Activated CD8-positive, alpha-beta memory T cell treated with anti-CD3 and anti-CD28 coated beads for 24 hours (primary cell): ENCODE results near the gene HLA-F.

Experiments used
- DNase-seq: peaks from one replicate; pipeline ENCODE4 v3.0.0-alpha.2; 2020

The HLA-F gene

GRCh38 chr6:29723262-29723665 lies at the start of gene HLA-F:
HLA-F (plus strand) TSS chr6:29723434; CDS start chr6:29723464, 30 bp downstream.
- DNase-seq = peak; percentile 91

- DNase-seq = no peak
Observed at GRCh38 chr6:29674008-29674407, 49.2 kb upstream of the HLA-F start.

- DNase-seq = no peak
Observed at GRCh38 chr6:29675561-29675960, 47.7 kb upstream of the HLA-F start.

GRCh38 chr6:29676981-29677601 lies 46.1 kb upstream of the HLA-F start:
- no peak for DNase-seq

GRCh38 chr6:29678114-29678513 lies 45.1 kb upstream of the HLA-F start:
- DNase-seq = no peak

GRCh38 chr6:29679962-29680361 lies 43.3 kb upstream of the HLA-F start:
- DNase-seq = no peak

GRCh38 chr6:29680416-29680815 lies 42.8 kb upstream of the HLA-F start:
- DNase-seq = no peak

- DNase-seq = no peak
Observed at GRCh38 chr6:29680904-29681303, 42.3 kb upstream of the HLA-F start, which contains the start of gene ZFP57. ZFP57 (minus strand) TSS chr6:29681152; CDS start chr6:29677003, 4,149 bp downstream.

GRCh38 chr6:29681811-29682210 lies 41.4 kb upstream of the HLA-F start:
- no peak for DNase-seq

GRCh38 chr6:29685718-29686326 lies 37.4 kb upstream of the HLA-F start:
- DNase-seq = no peak

GRCh38 chr6:29694637-29695036 lies 28.6 kb upstream of the HLA-F start:
- DNase-seq = no peak

GRCh38 chr6:29696147-29697125 lies 26.8 kb upstream of the HLA-F start:
- no peak for DNase-seq

GRCh38 chr6:29702519-29703103 lies 20.6 kb upstream of the HLA-F start:
- peak; percentile 95 for DNase-seq

- no peak for DNase-seq
Observed at GRCh38 chr6:29705389-29706231, 17.6 kb upstream of the HLA-F start.

GRCh38 chr6:29708432-29709179 lies 14.6 kb upstream of the HLA-F start:
- peak; percentile 66 for DNase-seq

- peak; percentile 61 for DNase-seq
Observed at GRCh38 chr6:29709188-29709587, 14.0 kb upstream of the HLA-F start.

- DNase-seq = peak; percentile 59
Observed at GRCh38 chr6:29710281-29710941, 12.8 kb upstream of the HLA-F start.

- peak; percentile 54 for DNase-seq
Observed at GRCh38 chr6:29720863-29721262, 2.4 kb upstream of the HLA-F start.

- peak; percentile 93 for DNase-seq
Observed at GRCh38 chr6:29723666-29724588, 693 bp downstream of the HLA-F start.
